ENCODE measurements around the gene POU2F1. TPM values are rescaled to one million over a fixed set of nuclear protein-coding genes. Genes with fewer than 3 reads are reported as not detected.
A peak's percentile ranks its signal among the peaks of the same experiment; 100 is the strongest.

The POU2F1 gene
- total RNA-seq, 1 experiment from 2014 or later: 4.8 TPM

DNA sequence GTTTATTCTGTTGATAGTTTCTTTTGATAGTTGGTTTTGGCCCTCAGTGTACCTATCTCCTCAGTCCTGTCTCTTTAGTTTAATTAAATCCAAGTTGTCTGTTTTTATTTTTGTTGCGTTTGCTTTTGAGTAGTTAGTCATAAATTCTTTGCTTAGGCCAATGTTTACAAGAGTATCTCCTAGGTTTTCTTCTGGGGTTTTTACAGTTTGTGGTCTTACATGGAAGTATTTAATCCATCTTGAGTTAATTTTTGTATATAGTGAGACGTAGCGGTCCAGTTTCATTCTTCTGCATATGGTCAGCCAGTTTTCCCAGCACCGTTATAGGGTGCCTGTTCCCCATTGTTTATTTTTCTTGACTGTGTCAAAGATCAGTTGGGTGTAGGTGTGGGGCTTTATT, 139.4 kb downstream of the POU2F1 start:
- peak; percentile 8 for DNase-seq (ENCODE audit: low read depth)

DNA sequence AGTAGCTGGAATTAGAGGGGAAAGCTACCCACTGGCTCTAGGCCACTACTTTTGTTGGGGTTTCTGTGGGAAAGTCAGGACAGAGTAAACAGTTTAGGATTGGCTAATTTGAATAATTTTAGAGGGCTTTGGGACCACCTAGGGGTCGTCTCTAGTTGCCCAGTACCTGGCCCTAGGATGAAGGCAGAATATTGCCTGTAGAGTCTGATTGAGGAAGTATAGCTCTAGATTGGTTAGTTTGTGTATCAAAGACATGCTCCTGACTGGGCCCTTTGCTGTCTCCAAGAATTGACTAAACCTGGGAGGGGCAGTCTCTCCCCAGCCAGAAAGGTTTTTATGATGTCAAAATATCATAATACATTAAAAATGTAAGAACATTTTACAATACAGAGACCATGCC, 142.0 kb downstream of the POU2F1 start:
- no peak for DNase-seq (ENCODE audit: low read depth)

DNA sequence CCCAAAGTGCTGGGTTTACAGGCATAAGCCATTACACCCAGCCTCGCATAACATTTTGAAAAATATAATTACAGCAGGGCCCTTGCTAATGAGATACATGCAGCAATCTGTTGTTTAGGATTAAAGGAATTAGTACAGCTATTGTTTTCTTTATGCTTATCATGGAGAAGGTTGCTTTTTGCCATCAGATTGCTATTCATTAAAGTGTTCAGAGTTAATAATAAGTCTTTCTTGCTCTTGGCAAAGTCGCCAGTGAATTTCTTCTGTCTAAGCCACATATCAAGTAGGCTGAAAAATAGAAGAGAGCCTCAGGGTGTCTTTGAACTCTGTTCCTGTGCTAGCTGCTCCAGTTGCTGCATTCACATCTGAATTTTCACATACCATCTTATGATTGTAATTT, 144.1 kb downstream of the POU2F1 start:
- DNase-seq (ENCODE audit: low read depth): no peak

DNA sequence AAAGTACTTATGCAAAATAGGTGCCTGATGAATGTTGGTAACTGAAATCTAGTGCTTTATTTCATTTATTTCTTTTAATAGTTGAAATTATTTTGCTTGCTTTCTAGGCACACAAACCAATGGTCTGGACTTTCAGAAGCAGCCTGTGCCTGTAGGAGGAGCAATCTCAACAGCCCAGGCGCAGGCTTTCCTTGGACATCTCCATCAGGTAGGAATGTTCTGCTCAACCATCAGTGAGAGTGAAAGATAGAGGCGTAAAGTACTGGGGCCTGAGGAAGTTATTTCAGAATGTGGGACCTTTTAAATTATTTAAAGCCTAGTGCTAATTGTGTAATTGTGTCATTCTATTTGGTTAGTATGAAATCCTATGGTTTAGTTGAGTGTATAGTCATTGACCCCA, 144.7 kb downstream of the POU2F1 start:
- no peak for DNase-seq (ENCODE audit: low read depth)

DNA sequence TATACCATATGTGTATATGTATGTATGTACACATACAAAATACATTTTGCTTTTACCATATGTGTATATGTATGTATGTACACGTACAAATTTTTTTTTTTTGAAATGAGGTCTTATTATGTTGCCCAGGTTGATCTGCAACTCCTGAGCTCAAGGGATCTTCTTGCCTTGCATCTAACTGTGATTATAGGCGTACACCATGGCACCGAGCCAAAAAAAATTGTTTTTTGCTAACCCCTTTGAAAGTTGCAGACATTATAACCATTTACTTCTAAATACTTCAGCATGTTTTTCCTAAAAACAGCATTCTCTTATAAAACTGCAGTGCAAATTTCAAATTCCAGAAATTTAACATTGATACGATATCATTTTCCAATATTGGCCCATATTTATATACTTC, 147.0 kb downstream of the POU2F1 start:
- DNase-seq (ENCODE audit: low read depth): no peak

DNA sequence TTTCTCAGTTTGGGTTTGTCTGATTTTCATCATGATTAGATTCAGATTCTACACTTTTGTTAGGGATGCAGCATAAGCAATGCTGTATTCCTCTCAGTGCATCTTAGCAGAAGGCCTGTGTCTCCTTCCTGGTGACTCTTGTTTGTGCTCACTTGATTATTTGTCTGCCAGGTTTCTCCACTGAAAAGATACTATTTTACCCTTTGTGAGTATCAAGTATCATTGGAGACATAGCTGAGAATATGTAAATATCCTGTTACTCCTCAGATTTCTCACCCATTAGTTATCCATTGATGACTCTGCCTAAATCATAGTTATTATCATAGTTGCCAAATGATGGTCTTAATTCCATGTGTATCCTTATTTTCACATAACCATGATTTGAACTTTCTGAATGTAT, 148.5 kb downstream of the POU2F1 start:
- no peak for DNase-seq (ENCODE audit: low read depth)

DNA sequence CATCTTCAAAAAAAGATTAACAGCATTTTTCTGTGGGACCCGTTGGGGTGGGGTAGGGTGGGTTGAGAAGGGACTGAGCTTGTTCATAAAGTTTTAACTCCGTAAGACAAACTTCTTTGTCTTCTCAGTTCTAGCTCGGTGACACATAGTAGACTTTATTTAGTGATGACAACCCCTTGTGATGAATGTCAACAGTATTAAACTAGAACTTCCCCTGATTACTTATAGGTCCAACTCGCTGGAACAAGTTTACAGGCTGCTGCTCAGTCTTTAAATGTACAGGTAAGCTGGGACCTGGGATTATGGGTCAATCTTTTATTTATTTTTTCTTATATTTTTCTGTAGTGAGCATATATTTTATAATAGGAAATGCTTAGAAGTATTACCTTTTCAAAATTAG, 149.2 kb downstream of the POU2F1 start:
- no peak for DNase-seq (ENCODE audit: low read depth)

DNA sequence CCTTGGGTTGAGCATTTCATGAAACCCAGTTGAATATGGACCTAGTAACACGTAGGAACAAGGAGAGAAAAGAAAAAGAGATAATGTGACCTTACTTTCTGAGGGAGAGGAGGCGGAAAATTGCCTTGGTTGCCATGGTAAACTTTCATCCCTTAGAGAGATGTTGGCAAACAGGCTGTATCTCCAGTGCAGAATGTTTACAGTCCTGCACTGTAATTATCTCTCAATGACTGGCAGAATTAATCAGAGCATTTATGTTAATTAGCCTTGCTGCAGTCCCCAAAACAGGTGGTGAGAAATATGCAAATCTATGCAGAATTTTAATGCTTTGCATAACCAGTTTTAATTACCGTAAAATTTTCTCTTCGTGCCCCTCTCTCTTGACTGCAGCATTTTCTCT, 150.3 kb downstream of the POU2F1 start:
- DNase-seq (ENCODE audit: low read depth): no peak

DNA sequence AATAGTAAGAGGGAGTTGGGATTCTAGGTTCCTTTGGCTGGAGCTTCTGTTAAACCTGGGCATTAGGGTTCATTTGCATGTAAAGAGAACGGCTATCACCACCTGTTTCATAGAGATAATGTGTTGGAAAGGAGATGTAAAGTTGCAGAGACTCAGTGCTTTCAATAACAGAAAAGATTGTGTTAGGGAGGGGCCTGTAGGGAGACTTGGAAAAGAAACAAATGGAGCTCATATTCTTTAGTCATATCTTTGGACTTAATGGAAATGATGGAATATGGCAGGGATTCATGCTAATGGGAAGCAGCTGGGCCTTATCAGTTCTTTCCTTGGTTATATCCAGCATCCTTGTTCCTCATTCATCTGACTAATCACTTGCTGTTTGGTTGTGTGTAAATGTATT, 152.7 kb downstream of the POU2F1 start:
- DNase-seq (ENCODE audit: low read depth): no peak

DNA sequence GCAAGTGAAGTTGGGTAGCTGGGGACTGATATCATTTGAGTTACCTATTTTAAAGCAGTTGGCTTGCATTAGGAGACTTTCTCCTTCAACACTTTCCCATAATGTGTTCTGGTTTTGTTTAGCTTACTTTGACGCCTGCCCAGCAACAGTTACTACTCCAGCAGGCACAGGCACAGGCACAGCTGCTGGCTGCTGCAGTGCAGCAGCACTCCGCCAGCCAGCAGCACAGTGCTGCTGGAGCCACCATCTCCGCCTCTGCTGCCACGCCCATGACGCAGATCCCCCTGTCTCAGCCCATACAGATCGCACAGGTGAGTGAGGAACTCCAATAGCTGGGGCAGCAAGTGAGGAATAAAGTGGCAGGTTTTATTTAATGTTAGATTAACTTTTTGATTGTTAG, 153.3 kb downstream of the POU2F1 start:
- no peak for DNase-seq (ENCODE audit: low read depth)

DNA sequence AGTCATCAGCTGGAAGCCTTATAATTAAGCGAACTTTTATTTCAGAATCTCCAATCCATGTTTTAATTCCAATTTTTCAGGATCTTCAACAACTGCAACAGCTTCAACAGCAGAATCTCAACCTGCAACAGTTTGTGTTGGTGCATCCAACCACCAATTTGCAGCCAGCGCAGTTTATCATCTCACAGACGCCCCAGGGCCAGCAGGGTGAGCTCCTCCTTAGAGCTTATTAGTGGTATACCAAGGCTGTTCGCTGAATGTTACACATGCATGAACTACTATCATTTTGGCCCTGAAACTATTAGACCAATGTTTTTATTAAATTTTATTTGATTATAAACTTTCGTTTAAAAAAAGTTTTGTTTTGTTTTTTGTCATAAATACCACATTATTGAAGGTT, 155.3 kb downstream of the POU2F1 start:
- no peak for DNase-seq (ENCODE audit: low read depth)

DNA sequence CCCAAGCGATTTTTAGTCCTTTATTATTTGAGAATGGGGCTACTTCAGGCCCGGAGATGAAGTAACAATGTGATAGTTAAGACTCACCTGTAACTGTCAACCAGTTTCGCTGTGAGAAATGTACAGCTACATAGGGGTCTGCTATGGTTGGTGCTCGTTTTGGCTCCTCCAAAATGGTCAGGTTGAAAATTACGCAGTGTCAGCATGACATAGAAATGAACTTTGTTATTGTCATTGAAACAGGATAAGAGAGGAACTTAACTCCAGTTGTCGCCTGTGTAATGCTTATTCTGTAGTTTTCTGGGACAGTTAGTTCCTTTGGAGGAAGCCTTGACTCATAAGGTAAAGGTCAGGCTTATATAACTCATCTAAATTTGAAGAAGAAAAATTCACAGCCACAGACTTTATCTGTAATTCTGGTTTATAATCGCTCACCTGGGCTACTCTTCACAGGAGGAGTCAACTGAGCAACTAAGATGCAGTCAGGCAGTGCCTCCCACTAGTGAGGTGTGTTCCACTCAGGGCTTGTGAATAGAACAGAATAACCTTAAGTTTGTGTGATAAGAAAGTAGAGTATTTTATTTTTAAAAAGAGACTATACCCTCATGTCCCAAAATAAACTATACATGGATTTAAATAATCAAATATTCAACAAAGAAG, 166.7 kb downstream of the POU2F1 start:
- DNase-seq (ENCODE audit: low read depth): peak; percentile 8

DNA sequence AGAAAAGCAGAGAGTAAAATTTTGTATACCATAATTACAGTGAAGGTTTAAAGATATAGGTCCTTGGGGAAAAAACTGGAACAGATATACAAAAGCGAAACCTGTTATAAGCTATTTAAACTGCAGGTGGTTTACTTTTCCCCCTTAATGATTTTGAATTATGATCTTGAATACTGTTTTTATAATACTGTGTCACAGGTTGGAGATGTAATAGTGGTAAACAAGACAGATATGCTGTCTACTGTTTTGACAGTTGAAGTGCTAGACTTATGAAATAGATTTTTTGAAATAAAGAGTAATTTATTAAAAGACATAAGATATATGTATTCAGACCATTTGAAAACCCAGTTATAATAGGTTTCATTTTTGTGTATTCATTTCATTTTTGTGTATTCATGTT, 168.3 kb downstream of the POU2F1 start:
- DNase-seq (ENCODE audit: low read depth): no peak

DNA sequence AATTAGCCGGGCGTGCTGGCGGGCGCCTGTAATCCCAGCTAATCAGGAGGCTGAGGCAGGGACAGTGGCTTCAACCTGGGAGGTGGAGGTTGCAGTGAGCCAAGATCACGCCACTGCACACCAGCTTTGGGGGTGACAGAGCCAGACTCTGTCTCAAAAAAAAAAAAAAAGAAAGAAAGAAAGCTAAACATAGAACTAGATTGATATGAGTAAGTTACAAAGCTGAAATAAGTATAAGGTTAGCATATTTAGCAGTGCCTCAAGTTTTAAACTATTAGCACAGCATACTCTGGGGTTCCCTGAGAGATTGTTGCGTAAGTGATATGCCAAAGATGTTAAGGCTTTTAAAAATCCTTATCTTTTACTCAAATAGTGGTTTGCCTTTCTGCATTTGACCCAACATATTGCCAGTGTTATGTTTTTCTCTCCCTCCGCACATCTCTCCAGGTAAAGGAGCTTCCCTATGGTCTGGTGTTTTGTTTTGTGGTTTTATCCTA, 171.6 kb downstream of the POU2F1 start:
- no peak for DNase-seq (ENCODE audit: low read depth)

DNA sequence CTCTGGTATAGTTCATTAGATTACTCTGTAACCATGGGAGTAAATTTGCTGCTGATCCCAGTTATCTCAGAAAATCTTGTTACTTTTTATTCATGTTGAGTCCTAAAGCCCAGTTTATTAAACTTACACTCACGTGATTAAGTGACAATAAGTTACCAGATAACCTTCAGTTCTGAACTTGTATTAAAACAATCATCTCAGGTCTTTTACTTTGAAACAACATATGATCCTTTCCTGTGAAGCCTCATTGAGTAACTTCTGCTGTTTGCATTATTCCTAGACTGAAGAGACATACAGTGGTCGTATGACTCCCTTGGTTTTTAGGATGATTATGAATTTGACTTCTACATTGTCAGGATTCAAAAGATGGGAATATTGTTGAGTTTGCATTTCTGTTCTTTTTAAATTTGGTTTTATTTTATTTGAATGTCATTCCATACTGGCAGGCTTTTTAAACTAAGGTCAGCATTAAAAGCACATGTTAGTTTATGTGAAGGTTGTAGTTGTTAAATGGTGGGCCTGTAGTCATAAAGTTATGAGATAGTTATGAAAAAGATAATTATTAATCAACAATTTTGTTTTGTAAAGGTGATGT, 179.8 kb downstream of the POU2F1 start:
- DNase-seq (ENCODE audit: low read depth): no peak

DNA sequence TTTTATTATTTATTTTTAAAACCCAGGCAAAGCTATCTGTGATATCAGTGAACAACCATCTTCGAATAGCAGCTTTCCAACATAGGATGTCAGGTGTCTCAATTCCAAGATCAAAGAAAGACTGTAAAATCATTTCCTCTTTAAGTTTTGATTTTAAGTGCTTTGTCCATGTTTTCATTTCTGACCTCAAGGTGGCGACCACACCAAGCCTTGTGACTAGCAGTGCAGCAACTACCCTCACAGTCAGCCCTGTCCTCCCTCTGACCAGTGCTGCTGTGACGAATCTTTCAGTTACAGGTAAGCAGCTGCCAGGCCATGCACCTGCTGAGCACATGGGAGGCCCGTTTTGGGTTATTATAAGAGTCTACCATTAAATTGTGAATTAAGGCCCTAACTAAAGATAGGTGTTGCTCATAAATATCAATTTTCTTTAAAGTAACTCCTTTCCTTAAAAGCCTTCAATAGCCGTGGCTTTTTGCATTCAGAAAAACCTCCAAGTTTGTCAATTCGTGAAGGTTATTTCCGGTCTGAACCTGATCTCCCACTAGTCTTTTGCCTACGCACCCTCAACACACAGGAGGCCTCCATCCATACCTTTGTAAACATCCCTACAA, 180.7 kb downstream of the POU2F1 start:
- peak; percentile 41 for DNase-seq (ENCODE audit: low read depth)

DNA sequence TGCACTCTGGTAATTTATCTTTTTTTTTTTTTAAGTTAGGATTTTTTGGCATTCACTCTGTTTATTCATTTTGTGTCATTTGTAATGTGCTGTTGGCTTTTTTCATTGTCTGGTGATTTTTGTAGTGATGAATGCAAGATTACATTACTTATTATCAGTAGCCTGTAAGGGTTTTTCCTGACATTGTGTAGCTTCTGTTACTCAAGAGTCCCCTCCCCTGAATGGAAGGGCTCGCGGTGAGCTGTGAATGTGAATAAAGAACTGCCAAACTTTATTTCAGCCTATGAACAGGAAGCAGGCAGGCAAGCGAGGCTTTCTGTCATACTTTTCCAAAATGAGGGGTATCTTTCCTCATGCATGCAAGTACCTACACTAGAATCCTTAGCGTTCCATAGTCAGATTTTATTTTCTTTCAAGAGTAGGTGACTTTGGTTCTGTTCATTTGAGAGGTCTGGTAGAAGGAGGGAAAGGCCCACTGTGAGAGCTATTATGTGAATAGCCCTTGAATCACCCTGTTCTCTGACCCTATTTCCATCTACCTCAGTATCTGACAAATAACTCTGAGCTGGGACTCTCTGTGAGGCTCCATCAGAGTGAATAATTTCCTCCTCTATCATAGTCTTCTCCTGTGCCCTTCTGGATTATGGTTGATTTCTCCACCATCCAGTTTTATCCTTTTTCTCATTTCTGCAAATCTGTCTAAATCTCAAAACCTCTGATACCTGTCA, 183.6 kb downstream of the POU2F1 start:
- DNase-seq (ENCODE audit: low read depth): no peak

DNA sequence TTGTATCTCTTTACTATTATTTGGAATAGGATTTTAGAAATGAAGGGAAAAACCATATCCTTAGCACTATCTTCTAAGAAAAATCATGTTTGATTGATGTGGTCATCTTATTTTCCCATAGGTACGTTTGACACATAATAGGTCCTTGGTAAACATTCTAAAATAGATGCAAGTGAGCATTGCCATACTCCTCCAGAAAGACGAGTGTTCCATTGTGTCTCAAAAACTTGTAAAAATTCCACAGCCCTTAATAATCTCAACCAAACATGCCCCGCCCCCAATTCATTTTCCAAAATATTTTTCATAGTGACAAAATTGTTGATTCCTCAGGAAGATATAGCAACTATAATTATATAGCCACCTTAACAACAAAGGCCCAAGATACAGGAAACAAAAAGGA, 184.2 kb downstream of the POU2F1 start:
- no peak for DNase-seq (ENCODE audit: low read depth)

DNA sequence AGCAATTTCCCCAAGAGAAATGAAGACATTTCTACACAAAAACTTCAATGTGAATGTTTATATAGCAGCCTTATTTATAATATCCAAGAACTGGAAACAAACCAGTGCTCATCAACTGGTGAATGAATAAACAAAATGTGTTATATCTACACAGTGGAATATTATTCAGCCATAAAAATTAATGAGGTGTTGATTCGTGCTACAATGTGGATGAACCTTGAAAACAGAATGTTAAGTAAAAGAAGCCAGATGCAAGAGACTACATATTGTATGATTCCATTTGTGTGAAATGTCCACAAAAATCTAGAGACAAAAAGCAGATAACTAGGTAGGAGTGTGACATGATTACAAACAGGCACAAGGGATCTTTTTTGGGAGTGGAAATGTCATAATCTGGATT, 187.7 kb downstream of the POU2F1 start:
- no peak for DNase-seq (ENCODE audit: low read depth)

DNA sequence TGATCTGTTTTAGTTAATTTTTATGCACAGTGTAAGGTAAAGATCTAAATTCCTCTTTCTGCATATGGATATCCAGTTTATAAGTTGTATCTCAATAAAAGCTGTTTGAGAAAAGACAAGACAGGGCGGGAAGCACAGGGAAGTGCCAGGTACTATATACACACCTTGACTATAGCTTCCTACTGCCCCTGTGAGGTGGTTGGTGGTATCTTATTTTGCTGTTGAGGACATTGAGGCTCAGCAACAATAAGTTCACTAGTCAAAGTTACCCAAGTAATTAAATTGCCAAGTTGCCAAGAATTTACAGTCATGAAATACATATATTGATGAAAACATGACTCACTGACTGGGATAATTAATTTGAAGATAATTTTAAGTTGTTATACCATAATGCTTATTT, 188.5 kb downstream of the POU2F1 start:
- DNase-seq (ENCODE audit: low read depth): no peak

DNA sequence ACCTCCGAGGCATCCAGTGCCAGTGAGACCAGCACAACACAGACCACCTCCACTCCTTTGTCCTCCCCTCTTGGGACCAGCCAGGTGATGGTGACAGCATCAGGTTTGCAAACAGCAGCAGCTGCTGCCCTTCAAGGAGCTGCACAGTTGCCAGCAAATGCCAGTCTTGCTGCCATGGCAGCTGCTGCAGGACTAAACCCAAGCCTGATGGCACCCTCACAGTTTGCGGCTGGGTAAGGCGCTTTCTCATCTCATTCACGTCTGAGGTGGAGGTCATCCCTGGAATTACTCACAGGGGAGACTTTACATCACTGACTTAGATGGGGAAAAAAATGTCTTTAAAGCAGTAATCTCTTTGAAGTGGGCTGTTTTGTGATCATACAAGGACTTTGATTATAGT, 191.4 kb downstream of the POU2F1 start:
- DNase-seq (ENCODE audit: low read depth): peak; percentile 9

DNA sequence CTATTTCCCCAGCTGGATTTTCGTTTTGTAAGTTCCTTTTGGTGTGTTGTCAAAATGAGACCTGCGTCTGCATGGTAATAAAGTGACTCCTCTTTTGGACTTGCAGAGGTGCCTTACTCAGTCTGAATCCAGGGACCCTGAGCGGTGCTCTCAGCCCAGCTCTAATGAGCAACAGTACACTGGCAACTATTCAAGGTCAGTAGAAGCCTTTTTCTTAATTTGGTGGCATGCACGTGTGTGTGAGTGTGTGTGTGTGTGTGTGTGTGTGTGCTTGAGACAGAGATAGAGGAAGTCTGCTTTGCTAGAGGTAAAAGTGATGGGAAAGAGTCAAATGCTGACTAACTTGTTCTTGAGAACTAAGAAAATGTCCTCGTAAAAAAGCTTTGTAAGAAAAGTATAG, 192.2 kb downstream of the POU2F1 start:
- DNase-seq (ENCODE audit: low read depth): no peak

DNA sequence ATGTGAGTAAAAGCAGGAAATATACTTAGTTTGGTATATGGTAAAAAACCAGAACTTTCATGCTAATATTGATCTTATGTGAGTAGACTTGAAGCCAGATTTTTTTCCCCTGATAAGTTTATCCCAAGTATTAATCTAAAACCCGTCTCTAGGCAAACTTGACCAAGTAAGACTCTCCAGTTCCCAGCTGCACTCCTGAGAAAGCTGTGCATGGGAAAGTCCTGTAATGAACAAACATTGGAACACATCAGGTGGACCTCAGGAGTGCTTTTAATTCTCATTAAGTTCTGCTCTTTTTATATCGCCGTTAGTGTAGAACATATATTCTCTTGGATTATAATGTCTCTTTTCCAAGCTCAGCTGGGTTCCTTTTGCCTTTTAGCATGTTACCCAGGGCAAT, 192.6 kb downstream of the POU2F1 start:
- DNase-seq (ENCODE audit: low read depth): no peak

Measured in LHCN-M2 (cell line).